Measurements from ENCODE around the gene PRKRA. TPM values are rescaled to one million over a fixed set of nuclear protein-coding genes. Genes with fewer than 3 reads are reported as not detected.
A peak's percentile ranks its signal among the peaks of the same experiment; 100 is the strongest.
"Not testable (repeated sequence)": the region's sequence is repeated elsewhere in the genome, so short reads cannot be mapped to it uniquely, and the experiment has no call there.

The PRKRA gene
- polyA plus RNA-seq, 3 donors from 2014 or later, result 37.7 to 57.7 (median 39.6) TPM

- Mint-ChIP-seq H3K4me1 (peaks cover 43 to 46% of the 10 kb centered on the region in 2 donors), H3K27me3 (ENCODE audit: low read depth in 3 of 3) (peaks cover 8 to 18% (median 10%) of the 10 kb centered on the region in 3 donors), H3K36me3 (no peaks in the 10 kb centered on the region), H3K4me3 (peak overlapping the region; percentile 95 to 99 (median 97)), H3K9me3 (no peaks in the 10 kb centered on the region), H3K27ac (peak overlapping the region; percentile 97 to 99 (median 99))
- no peak for DNase-seq
These were observed 27.1 kb upstream of the PRKRA start for GRCh38 chr2:178478130-178478438.

GRCh38 chr2:178477443-178478129 is 26.6 kb upstream of the PRKRA start:
- peaks cover 38 to 41% of the 10 kb centered on the region in 2 donors for H3K4me1 Mint-ChIP-seq
- DNase-seq, result no peak
- peak overlapping the region; percentile 97 to 99 (median 99) for H3K27ac Mint-ChIP-seq
- no peaks in the 10 kb centered on the region for H3K9me3 Mint-ChIP-seq
- H3K4me3 Mint-ChIP-seq, result peak overlapping the region; percentile 95 to 99 (median 97)
- H3K27me3 Mint-ChIP-seq (ENCODE audit: low read depth in 3 of 3), result peaks cover 8 to 18% (median 10%) of the 10 kb centered on the region in 3 donors
- H3K36me3 Mint-ChIP-seq, result no peaks in the 10 kb centered on the region

GRCh38 chr2:178476477-178476876 is 25.5 kb upstream of the PRKRA start:
- H3K4me3 Mint-ChIP-seq, result no peak overlapping the region
- H3K4me1 Mint-ChIP-seq, result peaks cover 27 to 30% of the 10 kb centered on the region in 2 donors
- H3K9me3 Mint-ChIP-seq, result no peaks in the 10 kb centered on the region
- no peaks in the 10 kb centered on the region for H3K36me3 Mint-ChIP-seq
- peak overlapping the region in 5 of 6 donors; percentile 7 to 97 (median 46) for H3K27ac Mint-ChIP-seq
- peaks cover 8 to 19% (median 10%) of the 10 kb centered on the region in 3 donors for H3K27me3 Mint-ChIP-seq (ENCODE audit: low read depth in 3 of 3)
- DNase-seq, result no peak

DNA sequence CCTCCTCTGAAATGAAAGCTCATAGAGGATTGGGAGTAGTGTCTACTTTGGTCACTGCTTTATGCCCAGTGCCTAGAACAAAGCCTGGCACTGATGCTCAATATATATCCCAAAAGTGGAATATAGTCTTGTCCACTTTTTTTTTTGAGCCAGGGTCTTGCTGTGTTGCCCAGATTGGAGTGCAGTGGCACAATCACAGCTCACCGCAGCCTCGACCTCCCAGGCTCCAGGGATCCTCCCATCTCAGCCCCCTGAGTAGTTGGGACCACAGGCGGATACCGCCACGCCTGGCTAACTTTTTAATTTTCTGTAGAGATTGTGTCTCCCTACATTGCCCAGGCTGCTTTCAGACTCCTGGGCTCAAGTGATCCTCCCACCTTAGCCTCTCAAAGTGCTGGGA is 23.6 kb upstream of the PRKRA start:
- H3K4me3 Mint-ChIP-seq, result no peak overlapping the region
- H3K36me3 Mint-ChIP-seq, result no peaks in the 10 kb centered on the region
- H3K27ac Mint-ChIP-seq, result no peak overlapping the region
- no peak for DNase-seq
- peaks cover 16 to 17% of the 10 kb centered on the region in 2 donors for H3K4me1 Mint-ChIP-seq
- no peaks in the 10 kb centered on the region for H3K9me3 Mint-ChIP-seq
- peaks cover 5 to 14% (median 7%) of the 10 kb centered on the region in 3 donors for H3K27me3 Mint-ChIP-seq (ENCODE audit: low read depth in 3 of 3)

GRCh38 chr2:178473931-178474330 is 23.0 kb upstream of the PRKRA start:
- Mint-ChIP-seq H3K4me3 (no peak overlapping the region), H3K36me3 (no peaks in the 10 kb centered on the region), H3K27ac (no peak overlapping the region), H3K9me3 (no peaks in the 10 kb centered on the region), H3K4me1 (peaks cover 9 to 10% of the 10 kb centered on the region in 2 donors), H3K27me3 (ENCODE audit: low read depth in 3 of 3) (peaks cover 3 to 11% (median 7%) of the 10 kb centered on the region in 3 donors)
- DNase-seq, result no peak

DNA sequence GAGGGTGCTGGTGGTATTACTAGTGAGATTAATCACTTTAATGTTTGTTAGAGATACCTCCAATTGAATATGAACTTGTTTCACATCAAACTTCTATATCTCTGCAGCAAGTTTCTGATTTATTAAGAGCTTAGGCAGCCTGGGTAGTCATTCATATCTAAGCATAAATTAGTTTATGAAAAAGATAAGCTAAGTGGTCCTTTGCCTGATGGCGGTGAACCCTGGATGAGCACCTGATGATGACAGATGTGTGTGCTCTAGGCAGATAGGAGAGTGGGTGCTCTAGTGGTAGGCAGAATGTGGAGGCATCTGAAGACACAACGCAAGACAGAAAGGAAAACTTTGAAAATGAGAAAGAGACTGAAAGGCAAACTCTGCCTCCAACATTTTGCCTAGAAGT is 22.4 kb upstream of the PRKRA start:
- Mint-ChIP-seq H3K27me3 (ENCODE audit: low read depth in 3 of 3) (peaks cover 2 to 6% (median 2%) of the 10 kb centered on the region in 3 donors), H3K27ac (peak overlapping the region in 1 of 6 donors; percentile 42), H3K9me3 (no peaks in the 10 kb centered on the region), H3K4me3 (no peak overlapping the region), H3K36me3 (no peaks in the 10 kb centered on the region), H3K4me1 (peaks cover 4 to 5% of the 10 kb centered on the region in 2 donors)
- no peak for DNase-seq

DNA sequence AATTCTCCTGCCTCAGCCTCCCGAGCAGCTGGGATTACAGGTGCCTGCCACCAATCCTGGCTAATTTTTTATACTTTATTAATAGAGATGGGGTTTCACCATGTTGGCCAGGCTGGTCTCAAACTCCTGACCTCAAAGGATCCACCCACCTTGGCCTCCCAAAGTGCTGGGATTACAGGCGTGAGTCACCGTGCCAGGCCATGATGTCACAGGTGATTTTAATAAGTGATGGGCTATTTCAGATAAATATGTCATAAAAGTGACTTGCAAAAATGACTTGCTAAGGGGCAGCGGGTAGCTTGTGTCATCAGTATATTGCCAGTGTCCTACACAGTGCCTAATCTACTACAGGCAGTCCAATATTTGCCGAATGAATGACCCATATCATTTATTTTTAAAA is 20.3 kb upstream of the PRKRA start:
- H3K27ac Mint-ChIP-seq, result not testable (repeated sequence)

GRCh38 chr2:178469219-178469849 is 18.4 kb upstream of the PRKRA start:
- Mint-ChIP-seq H3K9me3 (peaks cover 0 to under 1% (median 0%) of the 10 kb centered on the region in 6 donors), H3K27ac (no peak overlapping the region), H3K4me1 (no peaks in the 10 kb centered on the region), H3K4me3 (no peak overlapping the region), H3K36me3 (peaks cover 0 to 2% (median 0%) of the 10 kb centered on the region in 3 donors), H3K27me3 (ENCODE audit: low read depth in 3 of 3) (peaks cover 0 to 2% (median 0%) of the 10 kb centered on the region in 3 donors)
- no peak for DNase-seq

More for the DNA sequence above, 20.3 kb upstream of the PRKRA start:
- H3K4me3 Mint-ChIP-seq; H3K27me3 Mint-ChIP-seq (ENCODE audit: low read depth in 3 of 3); H3K9me3 Mint-ChIP-seq; DNase-seq; H3K4me1 Mint-ChIP-seq; H3K36me3 Mint-ChIP-seq: not testable (repeated sequence)

DNA sequence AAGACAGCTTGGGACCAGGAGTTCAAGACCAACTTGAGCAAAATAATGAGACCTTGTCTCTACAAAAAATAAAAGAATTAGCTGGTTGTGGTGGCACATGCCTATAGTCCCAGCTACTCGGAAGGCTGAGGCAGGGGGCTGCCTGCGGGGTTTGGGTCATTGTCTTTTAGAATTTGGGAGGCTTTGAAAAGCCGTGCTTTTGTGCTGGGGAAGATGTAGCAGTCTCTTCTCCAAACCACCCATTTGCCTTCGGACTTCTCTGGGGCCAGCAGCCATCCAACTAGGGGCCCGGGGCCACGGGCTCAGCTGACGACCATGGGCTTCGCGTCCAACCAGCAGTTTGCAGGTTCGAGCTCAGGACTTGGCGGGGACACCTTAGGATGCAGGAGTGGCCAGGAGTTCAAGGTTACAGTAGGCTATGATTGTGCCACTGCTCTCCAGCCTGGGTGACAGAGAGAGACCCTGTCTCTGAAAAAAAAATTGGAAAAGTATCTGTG is 6.5 kb upstream of the PRKRA start:
- no peaks in the 10 kb centered on the region for H3K36me3 Mint-ChIP-seq
- H3K4me1 Mint-ChIP-seq, result peaks cover 0 to 1% of the 10 kb centered on the region in 2 donors
- peaks cover 0 to 5% (median 2%) of the 10 kb centered on the region in 3 donors for H3K27me3 Mint-ChIP-seq (ENCODE audit: low read depth in 3 of 3)
- DNase-seq, result no peak
- H3K27ac Mint-ChIP-seq, result no peak overlapping the region
- H3K9me3 Mint-ChIP-seq, result no peaks in the 10 kb centered on the region
- no peak overlapping the region for H3K4me3 Mint-ChIP-seq

DNA sequence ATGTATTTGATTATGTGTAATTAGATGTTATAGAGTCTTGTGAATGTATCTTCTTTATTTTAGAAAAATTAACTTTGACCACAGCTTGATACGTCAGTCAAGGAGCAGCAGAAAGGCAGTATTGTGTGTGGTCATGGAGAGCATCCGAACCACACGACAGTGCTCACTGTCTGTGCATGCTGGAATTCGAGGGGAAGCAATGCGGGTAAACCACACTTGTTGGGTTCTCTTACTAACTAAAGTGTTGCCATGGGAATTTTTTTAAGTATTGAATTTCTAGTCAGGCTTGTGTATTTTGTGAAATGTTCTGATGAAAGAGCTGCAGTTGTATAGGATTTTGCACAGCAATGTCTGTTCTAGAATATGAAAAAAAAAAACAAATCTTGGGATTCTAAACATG is 5.0 kb upstream of the PRKRA start:
- Mint-ChIP-seq H3K4me3 (no peak overlapping the region), H3K36me3 (no peaks in the 10 kb centered on the region), H3K9me3 (no peaks in the 10 kb centered on the region), H3K27me3 (ENCODE audit: low read depth in 3 of 3) (peaks cover 5 to 12% (median 7%) of the 10 kb centered on the region in 3 donors), H3K27ac (no peak overlapping the region), H3K4me1 (peaks cover 10 to 12% of the 10 kb centered on the region in 2 donors)
- DNase-seq, result no peak

- peaks cover 24 to 32% of the 10 kb centered on the region in 2 donors for H3K4me1 Mint-ChIP-seq
- no peak for DNase-seq
- no peaks in the 10 kb centered on the region for H3K9me3 Mint-ChIP-seq
- H3K27ac Mint-ChIP-seq, result no peak overlapping the region
- peaks cover 10 to 17% (median 12%) of the 10 kb centered on the region in 3 donors for H3K27me3 Mint-ChIP-seq (ENCODE audit: low read depth in 3 of 3)
- peaks cover 0 to 9% (median 0%) of the 10 kb centered on the region in 3 donors for H3K36me3 Mint-ChIP-seq
- no peak overlapping the region for H3K4me3 Mint-ChIP-seq
These were observed 1.9 kb upstream of the PRKRA start for GRCh38 chr2:178452870-178453269.

DNA sequence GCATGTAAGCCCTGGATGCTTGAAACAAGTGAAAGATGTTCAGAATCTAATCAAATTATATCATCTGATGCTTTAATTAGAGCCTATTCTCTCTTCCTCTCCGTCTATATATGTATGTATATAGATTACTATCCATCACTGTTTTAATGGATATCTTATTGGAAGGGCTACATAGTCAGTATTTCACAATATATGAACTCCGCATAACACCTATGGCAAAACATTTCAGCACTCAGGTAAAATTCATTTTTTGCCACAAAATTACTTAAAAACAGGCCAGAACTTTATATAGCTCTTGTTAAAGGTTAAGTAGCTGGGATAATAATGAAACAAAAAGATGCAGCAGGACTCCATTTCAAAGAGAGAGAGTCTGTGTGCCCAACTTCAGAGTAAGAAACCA is 1.4 kb upstream of the PRKRA start:
- peak overlapping the region in 1 of 6 donors; percentile 24 for H3K27ac Mint-ChIP-seq
- H3K27me3 Mint-ChIP-seq (ENCODE audit: low read depth in 3 of 3), result peaks cover 10 to 17% (median 12%) of the 10 kb centered on the region in 3 donors
- H3K4me3 Mint-ChIP-seq, result peak overlapping the region; percentile 34 to 88 (median 50)
- H3K36me3 Mint-ChIP-seq, result peaks cover 0 to 13% (median 3%) of the 10 kb centered on the region in 3 donors
- H3K4me1 Mint-ChIP-seq, result peaks cover 24 to 32% of the 10 kb centered on the region in 2 donors
- DNase-seq, result no peak
- H3K9me3 Mint-ChIP-seq, result no peaks in the 10 kb centered on the region

GRCh38 chr2:178450524-178450773 is 526 bp downstream of the PRKRA start:
- peak overlapping the region; percentile 77 to 90 (median 84) for H3K27ac Mint-ChIP-seq
- H3K27me3 Mint-ChIP-seq (ENCODE audit: low read depth in 3 of 3), result peaks cover 10 to 17% (median 12%) of the 10 kb centered on the region in 3 donors
- no peak for DNase-seq
- H3K4me1 Mint-ChIP-seq, result peaks cover 24 to 32% of the 10 kb centered on the region in 2 donors
- H3K36me3 Mint-ChIP-seq, result peaks cover 4 to 17% (median 4%) of the 10 kb centered on the region in 3 donors
- H3K4me3 Mint-ChIP-seq, result peak overlapping the region; percentile 79 to 86 (median 84)
- no peaks in the 10 kb centered on the region for H3K9me3 Mint-ChIP-seq

Data from immature natural killer cell (primary cell).